Inflammatory macrophage (primary cell): ENCODE measurements around the gene ROPN1L.
A peak's percentile ranks its signal among the peaks of the same experiment; 100 is the strongest.
"Not testable (repeated sequence)": the region's sequence is repeated elsewhere in the genome, so short reads cannot be mapped to it uniquely, and the experiment has no call there.

ENCODE experiments used
- DNase-seq, 2 donors: peaks; one replicate each; pipeline ENCODE4 v3.0.0-alpha.2; 2020 to 2022

The ROPN1L gene

DNA sequence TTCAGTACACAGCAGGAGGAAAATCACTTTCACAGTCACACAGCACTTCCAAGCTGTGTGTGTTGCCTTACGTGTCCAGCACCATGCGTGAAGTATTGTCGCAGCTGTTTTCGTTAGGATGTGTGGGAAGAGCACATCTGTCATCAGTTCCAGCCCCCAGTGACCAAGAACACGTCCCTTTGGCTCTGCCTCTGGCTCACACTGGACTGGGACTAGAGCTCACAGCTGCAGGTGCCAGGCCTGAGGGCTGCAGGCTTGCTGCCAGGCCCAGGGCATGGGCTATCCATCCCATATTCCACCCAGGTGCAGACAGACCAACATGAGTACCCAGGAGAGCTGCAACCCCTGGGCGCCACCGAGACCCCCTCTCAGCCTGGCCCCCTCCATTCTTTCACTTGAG lies 61.6 kb downstream of the ROPN1L start:
- no peak for DNase-seq

DNA sequence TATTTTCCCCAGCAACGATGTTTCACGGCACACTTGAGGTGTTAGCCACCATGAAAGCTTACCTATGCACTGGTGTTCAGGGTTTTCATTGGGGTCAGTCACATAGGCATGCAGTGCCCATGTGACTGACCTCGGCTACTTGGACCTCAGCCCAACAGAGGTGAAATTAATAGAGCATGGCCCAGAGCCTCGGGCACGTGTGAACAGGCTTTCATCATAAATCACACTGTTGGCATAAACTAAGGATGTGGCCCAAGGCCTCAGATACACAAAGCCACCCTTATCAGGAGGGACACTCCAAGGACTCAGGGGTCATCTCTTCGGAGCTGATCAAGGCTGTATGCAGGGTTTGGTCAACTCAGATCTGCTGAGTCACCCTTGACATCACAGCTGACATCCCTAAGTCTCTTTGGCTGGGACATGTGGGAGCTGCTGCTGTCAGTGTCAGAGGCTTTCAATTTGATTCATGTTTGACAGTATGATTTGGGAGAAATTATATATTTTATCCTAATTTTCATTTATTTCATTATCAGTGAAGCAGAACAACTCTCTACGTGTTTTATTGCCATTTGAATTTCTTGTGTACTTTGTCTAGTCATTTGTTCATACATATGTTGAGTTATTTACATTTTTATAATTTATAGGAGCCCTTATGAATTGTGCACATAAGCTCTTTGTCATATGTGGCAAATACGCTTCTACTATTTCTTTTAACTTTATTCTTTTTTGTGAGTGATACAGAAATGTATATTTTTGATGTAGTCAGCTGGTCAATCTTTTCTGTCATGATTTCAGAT lies 62.5 kb downstream of the ROPN1L start:
- DNase-seq, result peak in 1 of 2 donors; percentile 33

DNA sequence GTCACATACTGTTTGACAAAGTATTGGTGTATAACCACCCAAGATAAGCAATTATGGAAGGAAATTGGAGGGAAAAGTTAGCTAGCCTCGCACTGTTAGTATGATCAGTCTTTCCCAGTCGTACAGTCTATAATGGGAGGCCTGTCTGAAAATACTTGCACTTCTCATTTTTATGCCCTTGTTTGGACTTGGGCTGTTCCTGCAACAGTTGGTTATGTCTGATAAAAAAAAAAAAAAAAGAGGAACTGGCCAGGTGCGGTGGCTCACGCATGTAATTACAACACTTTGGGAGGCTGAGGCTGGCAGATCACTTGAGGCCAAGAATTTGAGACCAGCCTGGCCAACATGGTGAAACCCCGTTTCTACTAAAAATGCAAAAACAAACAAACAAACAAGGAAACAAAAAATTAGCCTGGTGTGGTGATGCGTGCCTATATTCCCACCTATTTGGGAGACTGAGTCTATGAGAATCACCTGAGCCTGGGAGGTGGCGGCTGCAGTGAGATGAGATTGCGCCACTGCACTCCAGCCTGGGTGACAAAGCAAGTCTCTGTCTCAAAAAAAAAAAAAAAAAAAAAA lies 63.9 kb downstream of the ROPN1L start:
- peak; percentile 51 to 54 for DNase-seq

DNA sequence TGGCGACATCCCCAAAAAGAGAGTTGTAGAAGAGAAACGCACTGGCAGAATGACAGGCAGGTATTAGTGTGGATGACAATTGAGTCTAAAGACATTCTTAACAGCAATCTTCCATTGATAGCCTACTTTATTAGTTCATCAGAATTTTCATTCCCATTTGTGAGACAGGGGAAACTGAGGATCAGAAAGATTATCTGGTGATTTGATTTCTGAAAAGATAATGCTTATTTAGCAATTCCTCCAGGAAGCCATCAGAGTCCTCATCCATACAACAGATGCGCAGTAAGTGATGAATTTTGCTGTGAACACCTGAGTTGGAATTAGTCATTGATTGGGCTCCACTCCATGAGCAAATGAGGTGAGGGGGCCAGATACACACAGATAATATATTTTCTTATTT lies 64.9 kb downstream of the ROPN1L start:
- no peak for DNase-seq

DNA sequence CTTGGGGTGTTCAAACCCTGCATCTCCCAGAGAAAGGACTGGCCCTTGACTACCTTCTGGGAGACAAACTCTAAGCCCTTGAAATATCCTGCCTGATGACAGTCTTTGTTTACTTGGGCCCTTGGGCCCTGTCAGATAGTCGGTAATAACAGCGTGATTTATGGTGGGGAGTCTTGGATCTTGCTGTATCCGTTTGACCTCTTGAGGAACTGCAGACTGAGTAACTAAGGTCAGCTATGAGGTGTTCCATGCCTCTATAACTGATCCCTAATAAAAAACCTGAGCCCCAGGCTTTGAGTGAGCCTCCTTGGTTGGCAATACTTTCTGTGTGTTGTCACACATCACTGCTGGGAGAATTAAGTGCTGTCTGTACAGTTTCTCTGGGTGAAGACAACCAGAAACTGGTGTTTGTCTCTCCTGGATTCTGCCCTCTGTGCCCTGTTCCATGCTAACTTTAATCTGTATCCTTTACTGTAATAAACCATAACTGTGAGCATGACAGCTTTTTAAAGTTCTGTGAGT lies 66.0 kb downstream of the ROPN1L start:
- no peak for DNase-seq

DNA sequence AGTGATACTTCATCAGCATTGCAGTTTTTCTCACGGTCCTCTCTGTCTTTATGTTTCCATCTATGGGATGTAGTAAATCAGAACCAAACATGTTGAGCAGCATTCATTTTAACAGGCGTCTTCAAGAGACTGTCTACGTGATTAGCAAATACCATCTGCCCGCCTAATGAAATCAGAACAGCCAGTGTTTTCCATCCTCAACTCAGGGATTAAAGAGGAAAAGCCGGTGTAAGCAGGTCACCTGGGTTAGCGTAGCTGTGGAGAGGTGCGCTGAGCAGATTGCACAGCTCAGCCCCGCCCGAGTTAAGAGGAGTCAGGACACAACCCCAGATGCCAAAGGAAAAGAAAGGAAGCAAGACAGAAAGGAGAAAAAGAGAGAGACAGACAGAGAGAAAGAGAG lies 67.9 kb downstream of the ROPN1L start:
- DNase-seq, result no peak

DNA sequence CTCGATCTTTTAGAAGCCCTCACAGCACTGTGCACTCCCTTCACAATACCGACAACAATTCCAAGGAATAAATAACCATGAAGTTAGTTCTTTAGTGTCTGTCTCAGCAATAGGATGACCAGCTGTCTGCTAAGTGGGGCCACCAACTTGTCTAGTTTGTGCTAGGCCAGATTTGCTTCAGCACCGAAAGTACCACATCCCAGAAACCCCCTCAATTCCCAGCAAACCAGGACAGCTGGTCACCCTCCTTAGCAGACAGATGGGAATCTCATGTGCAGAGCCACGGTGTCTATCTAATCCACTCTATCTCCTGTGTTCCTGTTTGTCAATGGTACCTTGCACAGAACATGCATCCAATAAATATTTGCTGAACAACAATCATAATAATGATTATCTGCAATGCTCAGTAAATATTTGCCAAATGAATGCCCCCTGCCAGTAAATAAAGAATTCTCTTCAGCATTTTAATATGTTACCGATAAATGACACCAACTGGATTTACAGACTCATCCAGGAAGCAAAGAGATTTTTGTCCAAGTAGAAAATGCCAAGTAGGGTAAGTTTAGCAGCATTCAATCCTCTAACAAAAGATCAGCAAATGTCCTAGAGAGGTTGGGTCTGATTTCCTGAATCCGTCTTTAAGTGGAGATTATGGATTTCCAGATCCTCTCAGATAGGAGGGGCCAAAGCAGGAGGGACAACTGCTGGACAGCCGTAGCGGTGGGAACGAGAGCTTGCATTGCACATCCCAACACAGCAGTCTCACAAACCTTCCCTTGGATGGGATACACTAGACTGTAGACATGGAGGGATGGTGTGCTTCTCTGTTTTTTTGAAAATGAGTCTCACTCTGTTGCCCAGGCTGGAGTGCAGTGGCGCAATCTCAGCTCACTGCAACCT lies 70.3 kb downstream of the ROPN1L start:
- DNase-seq, result no peak

DNA sequence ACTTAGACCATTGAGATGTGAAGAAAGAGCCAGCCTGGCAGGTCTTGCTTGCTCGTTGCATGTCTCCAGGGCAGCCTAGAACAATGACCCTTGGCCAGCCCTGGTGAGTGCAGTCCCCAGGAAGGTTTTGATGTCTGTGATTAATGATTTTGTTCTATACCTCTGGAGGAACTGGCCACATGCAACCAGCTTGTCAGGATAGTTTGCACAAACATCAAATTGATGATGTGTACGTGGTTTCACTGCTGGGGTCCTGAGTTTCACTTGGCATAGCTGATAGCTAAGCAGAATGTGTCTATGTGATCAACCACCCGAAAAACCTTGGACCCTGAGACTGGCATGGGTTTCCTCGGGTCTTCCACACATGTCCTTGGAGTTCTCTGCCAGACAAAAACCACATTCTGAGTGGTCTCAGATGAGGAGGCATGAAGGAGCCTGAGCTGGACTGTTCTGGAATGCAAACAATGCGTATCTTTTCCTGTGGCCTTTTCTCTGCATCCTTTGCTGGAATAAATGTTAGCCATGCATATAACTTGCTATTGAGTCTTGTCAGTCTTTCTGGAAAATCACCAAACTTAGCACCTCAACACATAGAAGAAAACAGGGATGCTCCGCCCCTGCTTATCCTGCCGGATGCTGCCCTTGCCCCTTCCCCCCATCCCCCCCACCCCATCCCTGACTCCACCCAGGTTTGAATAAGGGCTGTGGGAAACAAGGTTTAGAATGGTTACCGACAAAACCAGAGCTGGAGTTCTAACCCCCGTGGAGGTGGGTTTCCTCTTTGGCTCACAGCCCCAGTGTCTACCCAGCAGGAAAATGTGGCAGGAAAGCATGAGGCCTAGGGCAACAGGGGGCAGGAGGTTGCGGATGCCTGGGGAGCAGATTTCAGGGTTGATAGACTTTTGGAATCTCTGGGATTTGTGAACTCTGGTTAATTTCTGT lies 72.1 kb downstream of the ROPN1L start:
- no peak for DNase-seq

DNA sequence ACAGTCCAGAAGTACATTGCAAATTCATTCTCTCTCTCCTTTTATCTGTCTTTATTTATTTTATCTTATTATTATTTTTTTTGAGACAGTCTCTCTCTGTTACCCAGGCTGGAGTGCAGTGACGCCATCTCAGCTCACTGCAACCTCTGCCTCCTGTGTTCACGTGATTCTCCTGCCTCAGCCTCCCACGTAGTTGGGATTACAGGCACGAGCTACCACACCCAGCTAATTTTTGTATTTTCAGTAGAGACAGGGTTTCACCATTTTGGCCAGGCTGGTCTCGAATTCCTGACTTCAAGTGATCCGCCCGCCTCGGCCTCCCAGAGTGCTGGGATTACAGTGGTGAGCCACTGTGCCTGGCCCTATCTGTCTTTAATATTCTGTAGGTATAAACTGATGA lies 72.9 kb downstream of the ROPN1L start:
- DNase-seq, result not testable (repeated sequence)
